CD14-positive monocyte (primary cell): ENCODE data around the gene SAP30. TPM values are rescaled to one million over a fixed set of nuclear protein-coding genes. Genes with fewer than 3 reads are reported as not detected.

Source experiments
- DNase-seq, 3 donors: peaks; one replicate each; pipeline ENCODE4 v3.0.0-alpha.2; 2011 to 2022
- H2AFZ ChIP-seq: 2 replicates; pipeline ENCODE4 v1.6.0; 2012; ENCODE audit warnings: mild to moderate bottlenecking, low read depth, low read length, inconsistent platforms; ENCODE audit not compliant: insufficient read depth, poor library complexity, severe bottlenecking
- H3K27ac ChIP-seq, 2 donors: 1 replicate in 1 of 2; 2 replicates in 1 of 2; pipeline ENCODE4 v1.5.1; 2012 to 2013; ENCODE audit warnings: low read length in 2 of 2, control low read depth in 1 of 2, inconsistent platforms in 1 of 2, low read depth in 1 of 2, mild to moderate bottlenecking in 1 of 2
- H3K27me3 ChIP-seq, 2 donors: one replicate each; pipeline versions ENCODE4 v1.6.0 to v1.6.1; 2011 to 2013; ENCODE audit warnings: low read length in 2 of 2; ENCODE audit not compliant: control insufficient read depth in 2 of 2, insufficient read depth in 2 of 2
- H3K36me3 ChIP-seq, 2 donors: replicated peaks in 1 of 2; 1 replicate in 1 of 2; 2 replicates in 1 of 2; pipeline versions ENCODE4 v1.5.1 to v1.6.1; 2012 to 2013; ENCODE audit warnings: low read length in 2 of 2, control low read depth in 1 of 2, inconsistent platforms in 1 of 2, mild to moderate bottlenecking in 1 of 2; ENCODE audit not compliant: insufficient read depth in 2 of 2, control insufficient read depth in 1 of 2
- H3K4me1 ChIP-seq, 2 donors: 1 replicate in 1 of 2; 2 replicates in 1 of 2; pipeline versions ENCODE4 v1.5.1 to v1.6.1; 2012 to 2013; ENCODE audit warnings: low read length in 2 of 2, control low read depth in 1 of 2, inconsistent platforms in 1 of 2, mild to moderate bottlenecking in 1 of 2, moderate library complexity in 1 of 2; ENCODE audit not compliant: insufficient read depth in 2 of 2, control insufficient read depth in 1 of 2
- H3K4me2 ChIP-seq: replicated peaks from 2 replicates; pipeline ENCODE3; 2012; ENCODE audit warnings: low read length, moderate library complexity, mild to moderate bottlenecking; ENCODE audit not compliant: poor library complexity, severe bottlenecking; ENCODE audit errors: extremely low read depth
- H3K4me3 ChIP-seq, 3 experiments: fragments of 200-600 bp in 1 of 3; sonication (generic) in 1 of 3; replicated peaks in 1 of 3; 1 replicate in 2 of 3; 2 replicates in 1 of 3; pipeline ENCODE4 v1.5.1; 2011 to 2013; ENCODE audit warnings: low read length in 3 of 3, mild to moderate bottlenecking in 3 of 3, control low read depth in 2 of 3, low read depth in 2 of 3, inconsistent platforms in 1 of 3, moderate library complexity in 1 of 3
- H3K79me2 ChIP-seq: 2 replicates; pipeline ENCODE4 v1.6.0; 2012; ENCODE audit warnings: mild to moderate bottlenecking, control low read depth, inconsistent platforms, low read length, moderate library complexity; ENCODE audit not compliant: insufficient read depth
- H3K9ac ChIP-seq: 2 replicates; pipeline ENCODE4 v1.6.0; 2017; ENCODE audit warnings: low read length, mild to moderate bottlenecking; ENCODE audit not compliant: insufficient read depth, poor library complexity, severe bottlenecking
- H3K9me3 ChIP-seq, 2 donors: replicated peaks in 1 of 2; 1 replicate in 1 of 2; 2 replicates in 1 of 2; pipeline versions ENCODE4 v1.5.1 to v1.6.1; 2012 to 2013; ENCODE audit warnings: low read length in 2 of 2, control low read depth in 1 of 2; ENCODE audit not compliant: control insufficient read depth in 1 of 2, insufficient read depth in 1 of 2
- H4K20me1 ChIP-seq: 2 replicates; pipeline ENCODE4 v1.6.0; 2012; ENCODE audit warnings: mild to moderate bottlenecking, low read length, control low read depth, moderate library complexity; ENCODE audit not compliant: insufficient read depth
- H3K27ac Mint-ChIP-seq, 7 donors: one replicate each; pipeline ENCODE4 v1.8.0; 2020; ENCODE audit warnings: mild to moderate bottlenecking in 7 of 7, mixed read lengths in 7 of 7, moderate library complexity in 6 of 7, inconsistent platforms in 2 of 7
- H3K27me3 Mint-ChIP-seq, 3 donors: one replicate each; pipeline ENCODE4 v1.8.0; 2021 to 2022; ENCODE audit warnings: low read depth in 3 of 3, mild to moderate bottlenecking in 3 of 3, mixed read lengths in 3 of 3, moderate library complexity in 3 of 3, inconsistent platforms in 1 of 3
- H3K36me3 Mint-ChIP-seq, 2 donors: one replicate each; pipeline ENCODE4 v1.8.0; 2020; ENCODE audit warnings: mixed read lengths in 2 of 2, inconsistent platforms in 1 of 2, mild to moderate bottlenecking in 1 of 2
- H3K4me1 Mint-ChIP-seq: one replicate; pipeline ENCODE4 v1.8.0; 2020; ENCODE audit warnings: mild to moderate bottlenecking, mixed read lengths
- H3K4me3 Mint-ChIP-seq, 2 donors: one replicate each; pipeline ENCODE4 v1.8.0; 2020; ENCODE audit warnings: mild to moderate bottlenecking in 2 of 2, mixed read lengths in 2 of 2, moderate library complexity in 1 of 2
- H3K9me3 Mint-ChIP-seq, 7 donors: one replicate each; pipeline ENCODE4 v1.8.0; 2020 to 2022; ENCODE audit warnings: mixed read lengths in 7 of 7, mild to moderate bottlenecking in 6 of 7, moderate library complexity in 6 of 7, inconsistent platforms in 2 of 7
- CTCF ChIP-seq: fragments of 200-600 bp; IDR thresholded peaks from one replicate; pipeline ENCODE4 v1.8.0; 2022; ENCODE audit warnings: antibody characterized with exemption, mild to moderate bottlenecking
- WGBS: methylation state at CpG from one replicate; pipeline ENCODE4 v1.1.5; 2013; ENCODE audit warnings: missing lambda C conversion rate; ENCODE audit not compliant: insufficient coverage; 5-methylcytosine and 5-hydroxymethylcytosine counted together
- intact Hi-C, 2 donors: fragments of 100-400 bp; cut with micrococcal nuclease; formaldehyde crosslinking; loops; one replicate each; pipeline versions ENCODE4 v1.15.0 to v1.15.1; 2023
- polyA plus RNA-seq, 3 donors: library from polyadenylated mRNA; depleted of rRNA in 1 of 3; unstranded in 2 of 3; stranded (reverse) in 1 of 3; fragments of 300-500 nt in 2 of 3; fragments of >200 nt in 1 of 3; fragmentation: Illumina TruSeq in 2 of 3; gene quantifications; 1 replicate in 2 of 3; 2 replicates in 1 of 3; pipeline ENCODE4 v1.2.3, GENCODE V29; 2012 to 2021

SAP30 gene
- polyA plus RNA-seq, 3 donors, result 16.5 to 32.2 (median 21.8) TPM

GRCh38 chr4:173413036-173413435 lies 42.3 kb downstream of the SAP30 start:
- H3K4me3 Mint-ChIP-seq, result peak overlapping the region in 1 of 2 donors; percentile 46
- TF ChIP-seq CTCF, result no peak
- peaks cover 0 to 5% (median 0%) of the 10 kb centered on the region in 7 donors for H3K9me3 Mint-ChIP-seq
- Histone ChIP-seq H3K27me3 (no peaks in the 10 kb centered on the region), H3K27ac (peak overlapping the region in 1 of 2 donors; percentile 93), H3K36me3 (peaks cover 0 to 13% of the 10 kb centered on the region in 2 donors), H3K79me2 (peaks cover 11% of the 10 kb centered on the region), H3K4me3 (peak overlapping the region in 1 of 3 experiments; percentile 71), H3K9me3 (no peaks in the 10 kb centered on the region), H3K9ac (no peak overlapping the region), H2AFZ (no peak overlapping the region), H3K4me1 (peaks cover 75 to 79% of the 10 kb centered on the region in 2 donors), H4K20me1 (no peaks in the 10 kb centered on the region), H3K4me2 (peak overlapping the region; percentile 37)
- intact Hi-C loops, result loop anchor here in 1 of 2 donors (10.0 kb wide), 2 partner anchors 238 to 408 kb away; no protein-coding TSS in a partner anchor
- peaks cover 70% of the 10 kb centered on the region for H3K4me1 Mint-ChIP-seq
- peaks cover 11 to 14% of the 10 kb centered on the region in 2 donors for H3K36me3 Mint-ChIP-seq
- peak in 2 of 3 donors; percentile 12 to 41 for DNase-seq
- H3K27me3 Mint-ChIP-seq, result peaks cover 0 to 4% (median 0%) of the 10 kb centered on the region in 3 donors
- WGBS, result no CpG with 5 or more reads among the region's 1 CpG
- H3K27ac Mint-ChIP-seq, result peak overlapping the region in 6 of 7 donors; percentile 79 to 99 (median 93)

GRCh38 chr4:173414456-173414855 lies 43.7 kb downstream of the SAP30 start:
- H3K9me3 ChIP-seq, result no peaks in the 10 kb centered on the region
- intact Hi-C loops, result loop anchor here in 1 of 2 donors (2.0 to 10.0 kb wide), 3 partner anchors 44 to 410 kb away; partner anchors contain the start of gene SAP30
- TF ChIP-seq CTCF, result no peak
- peaks cover 89 to 93% of the 10 kb centered on the region in 2 donors for H3K4me1 ChIP-seq
- Mint-ChIP-seq H3K27me3 (peaks cover 0 to 4% (median 0%) of the 10 kb centered on the region in 3 donors), H3K4me3 (peak overlapping the region in 1 of 2 donors; percentile 64), H3K27ac (peak overlapping the region in 6 of 7 donors; percentile 95 to 99 (median 97)), H3K36me3 (peaks cover 6 to 8% of the 10 kb centered on the region in 2 donors), H3K4me1 (peaks cover 84% of the 10 kb centered on the region), H3K9me3 (peaks cover 0 to 5% (median 4%) of the 10 kb centered on the region in 7 donors)
- H3K4me2 ChIP-seq, result peak overlapping the region; percentile 81
- peaks cover 11% of the 10 kb centered on the region for H3K79me2 ChIP-seq
- H3K27me3 ChIP-seq, result no peaks in the 10 kb centered on the region
- peaks cover 0 to 5% of the 10 kb centered on the region in 2 donors for H3K36me3 ChIP-seq
- no peaks in the 10 kb centered on the region for H4K20me1 ChIP-seq
- no peak overlapping the region for H3K9ac ChIP-seq
- peak overlapping the region in 1 of 3 experiments; percentile 71 for H3K4me3 ChIP-seq
- DNase-seq, result peak in 1 of 3 donors; percentile 16
- H3K27ac ChIP-seq, result peak overlapping the region; percentile 53 to 93
- WGBS, result 48% methylated on average over 3 of the region's 3 CpGs
- peak overlapping the region; percentile 22 for H2AFZ ChIP-seq
